ENCODE measurements around the gene SRMS.

GRCh38 chr20:63549679-63550282 lies 2.2 kb upstream of the SRMS start:
- no peak for TF ChIP-seq CTCF (IDR thresholded peaks at IDR 0.05)
- TF ChIP-seq POLR2A (IDR thresholded peaks at IDR 0.05): no peak

Data from heart left ventricle (tissue), 13 donors.